ENCODE data around the gene ROBO1. TPM values are rescaled to one million over a fixed set of nuclear protein-coding genes. Genes with fewer than 3 reads are reported as not detected.
"Not testable (repeated sequence)": the region's sequence is repeated elsewhere in the genome, so short reads cannot be mapped to it uniquely, and the experiment has no call there.

Gene ROBO1
- total RNA-seq, 4 donors from 2014 or later: 25.0 to 42.6 (median 35.7) TPM

- H3K4me1 ChIP-seq: peaks cover 0 to 13% (median 3%) of the 10 kb centered on the region in 3 donors
- H3K27me3 ChIP-seq: no peaks in the 10 kb centered on the region
- no peak for TF ChIP-seq POLR2A (IDR thresholded peaks at IDR 0.05)
- no peaks in the 10 kb centered on the region for H3K9me3 ChIP-seq
- 45 to 63% methylated on average over 3 of the region's 3 CpGs for WGBS, 2 donors
- no peak for DNase-seq
- H3K4me3 ChIP-seq: no peak overlapping the region
- H3K36me3 ChIP-seq: no peaks in the 10 kb centered on the region
- no peak overlapping the region for H3K27ac ChIP-seq
- intact Hi-C loops (cut with DNase I): no loop called here
Measured at GRCh38 chr3:78754066-78754743, 1013.6 kb downstream of the ROBO1 start.

DNA sequence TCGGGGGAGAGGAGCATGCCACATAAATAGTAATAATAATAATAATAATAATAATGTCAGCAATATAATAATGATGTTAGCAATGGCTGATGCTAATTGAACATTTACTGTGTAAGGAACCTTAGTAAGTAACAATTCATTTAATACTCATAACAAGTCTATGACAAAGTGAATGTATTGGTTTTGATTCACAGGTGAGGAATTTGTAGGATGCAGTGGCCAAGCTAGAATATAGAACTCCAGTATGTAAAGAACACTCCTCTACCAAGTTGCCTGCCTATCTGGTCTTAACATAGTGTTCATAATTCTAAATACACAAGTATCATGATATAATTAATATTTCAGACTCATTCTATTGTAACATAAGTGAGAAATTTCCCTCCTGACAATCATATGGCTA is 1016.5 kb downstream of the ROBO1 start:
- no peak for TF ChIP-seq POLR2A (IDR thresholded peaks at IDR 0.05)
- TF ChIP-seq, protein P1, sequence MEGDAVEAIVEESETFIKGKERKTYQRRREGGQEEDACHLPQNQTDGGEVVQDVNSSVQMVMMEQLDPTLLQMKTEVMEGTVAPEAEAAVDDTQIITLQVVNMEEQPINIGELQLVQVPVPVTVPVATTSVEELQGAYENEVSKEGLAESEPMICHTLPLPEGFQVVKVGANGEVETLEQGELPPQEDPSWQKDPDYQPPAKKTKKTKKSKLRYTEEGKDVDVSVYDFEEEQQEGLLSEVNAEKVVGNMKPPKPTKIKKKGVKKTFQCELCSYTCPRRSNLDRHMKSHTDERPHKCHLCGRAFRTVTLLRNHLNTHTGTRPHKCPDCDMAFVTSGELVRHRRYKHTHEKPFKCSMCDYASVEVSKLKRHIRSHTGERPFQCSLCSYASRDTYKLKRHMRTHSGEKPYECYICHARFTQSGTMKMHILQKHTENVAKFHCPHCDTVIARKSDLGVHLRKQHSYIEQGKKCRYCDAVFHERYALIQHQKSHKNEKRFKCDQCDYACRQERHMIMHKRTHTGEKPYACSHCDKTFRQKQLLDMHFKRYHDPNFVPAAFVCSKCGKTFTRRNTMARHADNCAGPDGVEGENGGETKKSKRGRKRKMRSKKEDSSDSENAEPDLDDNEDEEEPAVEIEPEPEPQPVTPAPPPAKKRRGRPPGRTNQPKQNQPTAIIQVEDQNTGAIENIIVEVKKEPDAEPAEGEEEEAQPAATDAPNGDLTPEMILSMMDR (IDR thresholded peaks at IDR 0.05): no peak
- no peak for DNase-seq
- no peaks in the 10 kb centered on the region for H3K36me3 ChIP-seq
- no peaks in the 10 kb centered on the region for H3K9me3 ChIP-seq
- peaks cover 0 to 13% (median 3%) of the 10 kb centered on the region in 3 donors for H3K4me1 ChIP-seq
- 71 to 83% methylated on average over 1 of the region's 1 CpG for WGBS, 2 donors
- H3K27ac ChIP-seq: no peak overlapping the region
- H3K4me3 ChIP-seq: no peak overlapping the region
- H3K27me3 ChIP-seq: no peaks in the 10 kb centered on the region
- intact Hi-C loops (cut with DNase I): no loop called here

DNA sequence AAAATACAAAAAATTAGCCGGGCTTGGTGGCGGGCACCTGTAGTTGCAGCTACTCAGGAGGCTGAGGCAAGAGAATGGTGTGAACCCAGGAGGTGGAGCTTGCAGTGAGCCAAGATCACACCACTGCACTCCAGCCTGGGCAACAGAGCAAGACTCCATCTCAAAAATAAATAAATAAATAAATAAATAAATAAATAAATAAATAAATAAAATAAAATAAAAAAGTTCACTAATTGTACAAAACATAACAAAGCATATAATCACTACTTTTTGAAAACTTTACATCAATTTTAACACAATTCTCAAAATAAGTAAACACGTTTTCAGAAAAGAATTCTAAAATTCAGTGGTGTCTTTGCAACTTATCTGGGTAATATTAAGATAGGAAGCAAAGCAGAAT is 1017.5 kb downstream of the ROBO1 start:
- peaks cover 0 to 13% (median 3%) of the 10 kb centered on the region in 3 donors for H3K4me1 ChIP-seq
- H3K27ac ChIP-seq; H3K36me3 ChIP-seq; H3K9me3 ChIP-seq; H3K27me3 ChIP-seq; H3K4me3 ChIP-seq; DNase-seq; intact Hi-C loops (cut with DNase I): not testable (repeated sequence)
- WGBS, 2 donors: 91 to 95% methylated on average over 3 of the region's 3 CpGs

DNA sequence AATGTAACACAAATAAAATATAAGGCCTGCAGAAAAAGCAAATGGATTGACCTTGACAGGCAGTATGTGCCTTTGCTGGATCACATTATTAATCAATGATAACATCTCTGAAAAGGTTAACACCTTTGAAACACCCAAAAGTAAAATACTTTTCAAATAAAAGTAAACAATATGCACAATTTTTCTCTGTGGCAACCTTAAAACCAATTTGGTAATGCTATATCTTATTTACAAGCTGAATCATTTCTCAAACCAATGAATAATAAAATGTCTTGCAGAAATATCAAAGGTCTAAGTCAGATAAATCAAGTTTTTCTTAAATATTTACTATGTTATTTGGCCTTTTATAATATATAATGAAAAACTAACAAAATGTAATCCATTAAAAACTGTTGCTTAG is 1018.7 kb downstream of the ROBO1 start:
- Histone ChIP-seq H3K27me3 (no peaks in the 10 kb centered on the region), H3K4me3 (no peak overlapping the region), H3K27ac (no peak overlapping the region), H3K4me1 (peaks cover 0 to 7% (median 0%) of the 10 kb centered on the region in 3 donors), H3K9me3 (no peaks in the 10 kb centered on the region), H3K36me3 (no peaks in the 10 kb centered on the region)
- no peak for DNase-seq
- intact Hi-C loops (cut with DNase I): no loop called here
- TF ChIP-seq POLR2A (IDR thresholded peaks at IDR 0.05): no peak
- TF ChIP-seq, protein P1 (IDR thresholded peaks at IDR 0.05): no peak

DNA sequence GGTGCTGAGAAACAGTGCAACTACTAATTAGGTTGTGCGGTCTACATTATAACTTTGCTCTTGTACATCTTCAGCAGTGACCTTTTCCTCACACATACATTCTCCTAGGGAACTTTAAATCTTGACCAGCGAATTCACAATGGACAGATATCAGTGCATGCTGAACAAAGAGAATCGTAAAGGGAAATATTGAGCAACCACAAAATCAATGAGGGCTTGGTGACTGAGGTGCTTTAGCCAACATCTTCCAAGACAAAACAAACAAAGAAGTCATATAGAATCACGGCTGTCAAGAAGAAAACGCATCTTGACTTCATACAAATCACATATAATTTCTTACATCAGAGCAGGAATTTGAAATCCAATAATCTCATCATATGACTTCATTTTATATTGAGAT is 1022.0 kb downstream of the ROBO1 start:
- Histone ChIP-seq H3K4me3 (no peak overlapping the region), H3K27me3 (no peaks in the 10 kb centered on the region), H3K36me3 (no peaks in the 10 kb centered on the region), H3K4me1 (no peaks in the 10 kb centered on the region), H3K27ac (no peak overlapping the region), H3K9me3 (no peaks in the 10 kb centered on the region)
- intact Hi-C loops (cut with DNase I): no loop called here
- 86 to 92% methylated on average over 5 of the region's 5 CpGs for WGBS, 2 donors
- TF ChIP-seq, protein P1 (IDR thresholded peaks at IDR 0.05): no peak
- TF ChIP-seq POLR2A (IDR thresholded peaks at IDR 0.05): no peak
- no peak for DNase-seq

GRCh38 chr3:78742491-78742890 is 1025.3 kb downstream of the ROBO1 start:
- Histone ChIP-seq H3K27ac (no peak overlapping the region), H3K9me3 (no peaks in the 10 kb centered on the region), H3K36me3 (no peaks in the 10 kb centered on the region), H3K4me3 (no peak overlapping the region), H3K4me1 (no peaks in the 10 kb centered on the region), H3K27me3 (no peaks in the 10 kb centered on the region)
- no peak for TF ChIP-seq POLR2A (IDR thresholded peaks at IDR 0.05)
- TF ChIP-seq, protein P1 (IDR thresholded peaks at IDR 0.05): no peak
- intact Hi-C loops (cut with DNase I): no loop called here
- WGBS, 2 donors: 73 to 75% methylated on average over 1 of the region's 1 CpG
- DNase-seq: no peak
